Measurements from ENCODE around the gene ATPAF1. TPM values are rescaled to one million over a fixed set of nuclear protein-coding genes. Genes with fewer than 3 reads are reported as not detected.
"Not testable (repeated sequence)": the region's sequence is repeated elsewhere in the genome, so short reads cannot be mapped to it uniquely, and the experiment has no call there.

ATPAF1 gene
- polyA plus RNA-seq, 2 of the 4 experiments (the other 2 are of a cell fraction): 28.9 to 63.7 TPM

- no peak for TF ChIP-seq CTCF (IDR thresholded peaks at IDR 0.05)
Observed at GRCh38 chr1:46654012-46654411, 14.2 kb downstream of the ATPAF1 start (continued).

GRCh38 chr1:46653405-46653958 is 14.7 kb downstream of the ATPAF1 start:
- DNase-seq (ENCODE audit: low read depth in 1 of 2, low spot score in 1 of 2): no peak
- Histone ChIP-seq H3K4me2 (no peak overlapping the region), H3K4me3 (no peak overlapping the region), H3K27ac (no peak overlapping the region), H3K9me3 (peaks cover 9% of the 10 kb centered on the region), H3K4me1 (peaks cover 15% of the 10 kb centered on the region; the same call in 2 of the 3 replicates)
- TF ChIP-seq MAFK (IDR thresholded peaks at IDR 0.05; ENCODE audit: partially characterized antibody) (no peak), RARB (CRISPR knock-in tag; IDR thresholded peaks at IDR 0.05) (no peak), KDM5A (IDR thresholded peaks at IDR 0.05) (no peak), E2F6 (IDR thresholded peaks at IDR 0.05; ENCODE audit: borderline replicate concordance, low read depth) (no peak), MAX (IDR thresholded peaks at IDR 0.05) (no peak)
- FAIRE-seq: no peak
- POLR2A ChIA-PET: no interaction called here
- 88% methylated on average over 2 of the region's 2 CpGs for WGBS (ENCODE audit: missing lambda C conversion rate)
- no peak for ATAC-seq
- CTCF ChIA-PET: interaction anchor here (0.9 kb wide), 1 partner anchor 12 kb away, joined by 3 read pairs; no protein-coding TSS in a partner anchor

- ATAC-seq (no peak), DNase-seq (ENCODE audit: low read depth in 1 of 2, low spot score in 1 of 2) (no peak), FAIRE-seq (no peak)
- WGBS (ENCODE audit: missing lambda C conversion rate): 64% methylated on average over 6 of the region's 6 CpGs
- H3K4me2 ChIP-seq: no peak overlapping the region
- H3K4me1 ChIP-seq: peaks cover 15% of the 10 kb centered on the region; the same call in 2 of the 3 replicates
- TF ChIP-seq CTCF (IDR thresholded peaks at IDR 0.05) (no peak), GATA3 (IDR thresholded peaks at IDR 0.05; ENCODE audit: borderline replicate concordance) (no peak), NPAS2 (CRISPR knock-in tag; IDR thresholded peaks at IDR 0.05; ENCODE audit: borderline replicate concordance) (no peak), ATOH8 (CRISPR knock-in tag; IDR thresholded peaks at IDR 0.05; ENCODE audit: low read depth) (no peak), PBX3 (IDR thresholded peaks at IDR 0.05) (no peak), CEBPB (IDR thresholded peaks at IDR 0.05) (no peak), BCL3 (IDR thresholded peaks at IDR 0.05) (no peak), RAD21 (conservative IDR thresholded peaks at IDR 0.05 in 1 of 2, IDR thresholded peaks at IDR 0.05 in 1 of 2) (no peak), FOSB (CRISPR knock-in tag; IDR thresholded peaks at IDR 0.05) (no peak), ELK1 (IDR thresholded peaks at IDR 0.05; ENCODE audit: low read depth, low read length) (no peak)
- H3K27ac ChIP-seq: no peak overlapping the region
- H3K9me3 ChIP-seq: peaks cover 9% of the 10 kb centered on the region
- ChIA-PET CTCF (interaction anchor here (0.6 kb wide), 1 partner anchor 28 kb away, joined by 4 read pairs; no protein-coding TSS in a partner anchor), POLR2A (no interaction called here)
- no peak overlapping the region for H3K4me3 ChIP-seq
Observed at GRCh38 chr1:46652321-46653100, 15.7 kb downstream of the ATPAF1 start.

GRCh38 chr1:46651152-46651551 is 17.0 kb downstream of the ATPAF1 start:
- FAIRE-seq; POLR2A ChIA-PET; DNase-seq (ENCODE audit: low read depth in 1 of 2, low spot score in 1 of 2); H3K4me3 ChIP-seq; H3K4me2 ChIP-seq; ATAC-seq; H3K9me3 ChIP-seq; H3K27ac ChIP-seq: not testable (repeated sequence)
- peaks cover 15% of the 10 kb centered on the region; the same call in 2 of the 3 replicates for H3K4me1 ChIP-seq
- WGBS (ENCODE audit: missing lambda C conversion rate): 94% methylated on average over 3 of the region's 3 CpGs
- CTCF ChIA-PET: interaction anchor here (0.6 kb wide), 1 partner anchor 718 kb away, joined by 3 read pairs; no protein-coding TSS in a partner anchor
